HepG2 (cell line): ENCODE results near the gene MYO19. TPM values are rescaled to one million over a fixed set of nuclear protein-coding genes. Genes with fewer than 3 reads are reported as not detected.

Source experiments
- ETV5 ChIP-seq: IDR thresholded peaks from 2 replicates; pipeline ENCODE4 v1.6.1; 2018; ENCODE audit warnings: missing biosample characterization, missing genetic modification reagents, inconsistent platforms, borderline replicate concordance
- HDAC6 ChIP-seq: fragments of 200-600 bp; sonication (generic); IDR thresholded peaks from 2 replicates; pipeline ENCODE4 v1.7.0; 2017; ENCODE audit warnings: mild to moderate bottlenecking, antibody characterized with exemption, low read length, low read depth
- KDM2A ChIP-seq: sonication (generic); formaldehyde crosslinking; IDR thresholded peaks from 2 replicates; pipeline ENCODE4 v1.4.0; 2020; ENCODE audit warnings: low read depth, missing genetic modification reagents, borderline replicate concordance
- MEF2D ChIP-seq: sonication (generic); formaldehyde crosslinking; IDR thresholded peaks from 2 replicates; pipeline ENCODE4 v1.5.1; 2020; ENCODE audit warnings: mild to moderate bottlenecking, missing genetic modification reagents
- MYNN ChIP-seq: sonication (generic); formaldehyde crosslinking; IDR thresholded peaks from 2 replicates; pipeline ENCODE4 v1.4.0; 2020; ENCODE audit warnings: mild to moderate bottlenecking, low read depth, missing genetic modification reagents
- NR2F2 ChIP-seq: IDR thresholded peaks from 2 replicates; pipeline ENCODE4 v1.6.1; 2012; ENCODE audit warnings: low read depth, inconsistent platforms, borderline replicate concordance
- PHF20 ChIP-seq: sonication (generic); formaldehyde crosslinking; IDR thresholded peaks from 2 replicates; pipeline ENCODE4 v1.5.0; 2020; ENCODE audit warnings: mild to moderate bottlenecking, missing genetic modification reagents
- PPARG ChIP-seq: conservative IDR thresholded peaks from 2 replicates; pipeline ENCODE4 v1.6.1; 2016; ENCODE audit warnings: missing biosample characterization, missing genetic modification reagents
- RAD21 ChIP-seq: fragments of 450-650 bp; formaldehyde crosslinking; IDR thresholded peaks from 2 replicates; pipeline ENCODE4 v1.5.0; 2020; ENCODE audit warnings: mild to moderate bottlenecking
- SIN3A ChIP-seq: IDR thresholded peaks from 2 replicates; pipeline ENCODE4 v1.6.1; 2011; ENCODE audit warnings: low read depth, mild to moderate bottlenecking, control low read depth, low read length, borderline replicate concordance
- SP5 ChIP-seq: IDR thresholded peaks from 2 replicates; pipeline ENCODE4 v1.6.1; 2016; ENCODE audit warnings: low read depth, borderline replicate concordance
- ZMYM2 ChIP-seq: sonication (generic); formaldehyde crosslinking; IDR thresholded peaks from 2 replicates; pipeline ENCODE4 v1.8.0; 2022; ENCODE audit warnings: mild to moderate bottlenecking, missing genetic modification reagents
- ZNF501 ChIP-seq: sonication (generic); formaldehyde crosslinking; IDR thresholded peaks from 2 replicates; pipeline ENCODE4 v1.5.1; 2020; ENCODE audit warnings: mild to moderate bottlenecking, moderate library complexity, missing genetic modification reagents
- ZNF605 ChIP-seq: sonication (generic); formaldehyde crosslinking; IDR thresholded peaks from 2 replicates; pipeline ENCODE4 v1.8.0; 2022; ENCODE audit warnings: mild to moderate bottlenecking, missing genetic modification reagents
- ZSCAN12 ChIP-seq: sonication (generic); formaldehyde crosslinking; IDR thresholded peaks from 2 replicates; pipeline ENCODE4 v1.9.0; 2021; ENCODE audit warnings: mild to moderate bottlenecking, missing genetic modification reagents
- polyA plus RNA-seq, 8 experiments: library from polyadenylated mRNA; depleted of rRNA in 3 of 8; stranded (reverse) in 7 of 8; unstranded in 1 of 8; fragments of >200 nt; fragmentation: Illumina TruSeq in 4 of 8; extraction: Trizol in 4 of 8; gene quantifications; 2 replicates each; pipeline versions ENCODE4 v1.2.1 to v1.2.3, GENCODE V29; 2011 to 2016; ENCODE audit warnings: low read depth in 4 of 8, missing spikeins in 1 of 8, mixed read lengths in 1 of 8; ENCODE audit not compliant: insufficient read depth in 1 of 8
- total RNA-seq, 5 experiments: library from RNA; depleted of rRNA; stranded (reverse); fragments of >200 nt; fragmentation: Illumina TruSeq; extraction: Trizol; gene quantifications; 2 replicates each; pipeline ENCODE4 v1.2.3, GENCODE V29; 2016; ENCODE audit warnings: low read depth in 1 of 5
- TF ChIP-seq, protein P1 (sequence below): sonication (generic); formaldehyde crosslinking; IDR thresholded peaks from 2 replicates; pipeline ENCODE4 v1.4.0; 2020; ENCODE audit warnings: missing genetic modification reagents
- TF ChIP-seq, protein P2 (sequence below): IDR thresholded peaks from 2 replicates; pipeline ENCODE4 v1.6.1; 2018; ENCODE audit warnings: missing genetic modification reagents, mild to moderate bottlenecking, missing compliant biosample characterization
- TF ChIP-seq, protein P3 (sequence below): sonication (generic); formaldehyde crosslinking; IDR thresholded peaks from 2 replicates; pipeline ENCODE4 v1.5.0; 2020; ENCODE audit warnings: missing genetic modification reagents
- TF ChIP-seq, protein P4 (sequence below): IDR thresholded peaks from 2 replicates; pipeline ENCODE4 v1.6.1; 2012; ENCODE audit warnings: inconsistent platforms
- TF ChIP-seq, protein P5 (sequence below): sonication (generic); IDR thresholded peaks from 2 replicates; pipeline ENCODE4 v1.6.1; 2016; ENCODE audit warnings: low read depth, borderline replicate concordance

The MYO19 gene
- total and polyA plus RNA-seq, 2 of the 13 experiments (the other 11 are each of a cell fraction or from before 2014, with no cell fraction given), result 75.7 to 82.3 TPM

DNA sequence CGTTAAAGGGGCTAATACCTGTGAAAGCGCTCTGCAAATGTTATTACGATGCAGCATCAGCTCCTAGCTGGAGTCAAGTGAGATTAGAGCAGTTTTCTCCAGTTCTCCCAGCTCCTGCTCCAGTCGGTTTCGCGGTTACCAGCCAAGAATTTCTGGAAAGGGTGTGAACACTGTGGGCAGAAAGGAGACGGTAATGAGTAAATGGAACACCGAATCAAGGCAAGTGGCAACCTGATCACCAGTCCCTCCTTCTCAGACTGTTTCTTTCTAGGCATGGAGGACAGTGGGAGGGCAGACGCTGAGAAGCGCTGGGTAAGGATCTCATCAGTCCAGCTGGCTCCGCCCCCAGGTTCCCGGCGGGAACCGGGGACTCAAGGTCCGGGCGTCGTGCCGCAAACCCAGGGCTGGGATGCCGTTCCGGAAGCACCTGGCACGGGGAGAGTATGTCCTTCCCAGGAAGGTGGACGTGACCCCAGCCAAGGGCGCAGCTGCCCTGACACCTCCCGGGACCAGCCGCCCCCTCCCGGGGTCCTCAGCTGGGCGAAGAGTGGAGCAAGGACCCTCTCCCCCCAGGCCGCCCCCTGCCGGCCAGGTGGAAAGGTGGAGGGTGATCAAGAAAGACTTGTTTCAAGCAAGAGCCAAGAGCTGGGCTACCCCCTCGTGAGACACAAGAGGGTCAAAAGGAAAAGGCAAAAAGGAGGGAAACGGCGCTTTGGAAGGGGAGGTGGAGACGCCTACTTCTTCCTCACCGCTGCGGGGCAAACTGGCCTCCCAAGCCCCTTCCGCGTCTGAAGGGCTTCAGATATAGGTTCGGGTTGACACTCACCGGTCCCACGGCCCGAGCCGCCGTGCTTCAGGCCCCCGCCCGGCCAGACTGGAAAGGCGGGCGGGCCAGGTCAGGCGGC lies 481 bp downstream of the MYO19 start (continued):
- TF ChIP-seq, protein P1, sequence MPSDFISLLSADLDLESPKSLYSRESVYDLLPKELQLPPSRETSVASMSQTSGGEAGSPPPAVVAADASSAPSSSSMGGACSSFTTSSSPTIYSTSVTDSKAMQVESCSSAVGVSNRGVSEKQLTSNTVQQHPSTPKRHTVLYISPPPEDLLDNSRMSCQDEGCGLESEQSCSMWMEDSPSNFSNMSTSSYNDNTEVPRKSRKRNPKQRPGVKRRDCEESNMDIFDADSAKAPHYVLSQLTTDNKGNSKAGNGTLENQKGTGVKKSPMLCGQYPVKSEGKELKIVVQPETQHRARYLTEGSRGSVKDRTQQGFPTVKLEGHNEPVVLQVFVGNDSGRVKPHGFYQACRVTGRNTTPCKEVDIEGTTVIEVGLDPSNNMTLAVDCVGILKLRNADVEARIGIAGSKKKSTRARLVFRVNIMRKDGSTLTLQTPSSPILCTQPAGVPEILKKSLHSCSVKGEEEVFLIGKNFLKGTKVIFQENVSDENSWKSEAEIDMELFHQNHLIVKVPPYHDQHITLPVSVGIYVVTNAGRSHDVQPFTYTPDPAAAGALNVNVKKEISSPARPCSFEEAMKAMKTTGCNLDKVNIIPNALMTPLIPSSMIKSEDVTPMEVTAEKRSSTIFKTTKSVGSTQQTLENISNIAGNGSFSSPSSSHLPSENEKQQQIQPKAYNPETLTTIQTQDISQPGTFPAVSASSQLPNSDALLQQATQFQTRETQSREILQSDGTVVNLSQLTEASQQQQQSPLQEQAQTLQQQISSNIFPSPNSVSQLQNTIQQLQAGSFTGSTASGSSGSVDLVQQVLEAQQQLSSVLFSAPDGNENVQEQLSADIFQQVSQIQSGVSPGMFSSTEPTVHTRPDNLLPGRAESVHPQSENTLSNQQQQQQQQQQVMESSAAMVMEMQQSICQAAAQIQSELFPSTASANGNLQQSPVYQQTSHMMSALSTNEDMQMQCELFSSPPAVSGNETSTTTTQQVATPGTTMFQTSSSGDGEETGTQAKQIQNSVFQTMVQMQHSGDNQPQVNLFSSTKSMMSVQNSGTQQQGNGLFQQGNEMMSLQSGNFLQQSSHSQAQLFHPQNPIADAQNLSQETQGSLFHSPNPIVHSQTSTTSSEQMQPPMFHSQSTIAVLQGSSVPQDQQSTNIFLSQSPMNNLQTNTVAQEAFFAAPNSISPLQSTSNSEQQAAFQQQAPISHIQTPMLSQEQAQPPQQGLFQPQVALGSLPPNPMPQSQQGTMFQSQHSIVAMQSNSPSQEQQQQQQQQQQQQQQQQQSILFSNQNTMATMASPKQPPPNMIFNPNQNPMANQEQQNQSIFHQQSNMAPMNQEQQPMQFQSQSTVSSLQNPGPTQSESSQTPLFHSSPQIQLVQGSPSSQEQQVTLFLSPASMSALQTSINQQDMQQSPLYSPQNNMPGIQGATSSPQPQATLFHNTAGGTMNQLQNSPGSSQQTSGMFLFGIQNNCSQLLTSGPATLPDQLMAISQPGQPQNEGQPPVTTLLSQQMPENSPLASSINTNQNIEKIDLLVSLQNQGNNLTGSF (CRISPR knock-in tag), result no peak
- TF ChIP-seq ZNF501 (CRISPR knock-in tag) (peak; percentile 26; the same call in 1 of the 2 replicates), MYNN (peak; percentile 25; the same call in 1 of the 2 replicates), SIN3A (peak; percentile 57; the same call in 1 of the 2 replicates), NR2F2 (0 out of 2 replicates have a peak, but pooled peaks have one; percentile 35), ZSCAN12 (CRISPR knock-in tag) (no peak), ETV5 (peak; percentile 53; the same call in 1 of the 2 replicates), KDM2A (CRISPR knock-in tag) (peak; percentile 14; the same call in 1 of the 2 replicates), PPARG (CRISPR knock-in tag) (0 out of 2 replicates have a peak, but pooled peaks have one; percentile 15), RAD21 (0 out of 2 replicates have a peak, but pooled peaks have one; percentile 20), HDAC6 (no peak), ZMYM2 (CRISPR knock-in tag) (peak; percentile 76), ZNF605 (CRISPR knock-in tag) (0 out of 2 replicates have a peak, but pooled peaks have one; percentile 38), MEF2D (CRISPR knock-in tag) (0 out of 2 replicates have a peak, but pooled peaks have one; percentile 2), SP5 (CRISPR knock-in tag) (peak; percentile 28; the same call in 1 of the 2 replicates), PHF20 (CRISPR knock-in tag) (no peak)
- TF ChIP-seq, protein P2, sequence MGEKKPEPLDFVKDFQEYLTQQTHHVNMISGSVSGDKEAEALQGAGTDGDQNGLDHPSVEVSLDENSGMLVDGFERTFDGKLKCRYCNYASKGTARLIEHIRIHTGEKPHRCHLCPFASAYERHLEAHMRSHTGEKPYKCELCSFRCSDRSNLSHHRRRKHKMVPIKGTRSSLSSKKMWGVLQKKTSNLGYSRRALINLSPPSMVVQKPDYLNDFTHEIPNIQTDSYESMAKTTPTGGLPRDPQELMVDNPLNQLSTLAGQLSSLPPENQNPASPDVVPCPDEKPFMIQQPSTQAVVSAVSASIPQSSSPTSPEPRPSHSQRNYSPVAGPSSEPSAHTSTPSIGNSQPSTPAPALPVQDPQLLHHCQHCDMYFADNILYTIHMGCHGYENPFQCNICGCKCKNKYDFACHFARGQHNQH (CRISPR knock-in tag), result 0 out of 2 replicates have a peak, but pooled peaks have one; percentile 19
- TF ChIP-seq, protein P3, sequence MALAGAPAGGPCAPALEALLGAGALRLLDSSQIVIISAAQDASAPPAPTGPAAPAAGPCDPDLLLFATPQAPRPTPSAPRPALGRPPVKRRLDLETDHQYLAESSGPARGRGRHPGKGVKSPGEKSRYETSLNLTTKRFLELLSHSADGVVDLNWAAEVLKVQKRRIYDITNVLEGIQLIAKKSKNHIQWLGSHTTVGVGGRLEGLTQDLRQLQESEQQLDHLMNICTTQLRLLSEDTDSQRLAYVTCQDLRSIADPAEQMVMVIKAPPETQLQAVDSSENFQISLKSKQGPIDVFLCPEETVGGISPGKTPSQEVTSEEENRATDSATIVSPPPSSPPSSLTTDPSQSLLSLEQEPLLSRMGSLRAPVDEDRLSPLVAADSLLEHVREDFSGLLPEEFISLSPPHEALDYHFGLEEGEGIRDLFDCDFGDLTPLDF, result 0 out of 2 replicates have a peak, but pooled peaks have one; percentile 14
- TF ChIP-seq, protein P4, sequence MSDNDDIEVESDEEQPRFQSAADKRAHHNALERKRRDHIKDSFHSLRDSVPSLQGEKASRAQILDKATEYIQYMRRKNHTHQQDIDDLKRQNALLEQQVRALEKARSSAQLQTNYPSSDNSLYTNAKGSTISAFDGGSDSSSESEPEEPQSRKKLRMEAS, result peak; percentile 63
- TF ChIP-seq, protein P5, sequence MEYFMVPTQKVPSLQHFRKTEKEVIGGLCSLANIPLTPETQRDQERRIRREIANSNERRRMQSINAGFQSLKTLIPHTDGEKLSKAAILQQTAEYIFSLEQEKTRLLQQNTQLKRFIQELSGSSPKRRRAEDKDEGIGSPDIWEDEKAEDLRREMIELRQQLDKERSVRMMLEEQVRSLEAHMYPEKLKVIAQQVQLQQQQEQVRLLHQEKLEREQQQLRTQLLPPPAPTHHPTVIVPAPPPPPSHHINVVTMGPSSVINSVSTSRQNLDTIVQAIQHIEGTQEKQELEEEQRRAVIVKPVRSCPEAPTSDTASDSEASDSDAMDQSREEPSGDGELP, result peak; percentile 75; the same call in 1 of the 2 replicates
